Measurements from ENCODE around the gene ABCA3.

The ABCA3 gene

GRCh38 chr16:2325791-2326190, 14.7 kb downstream of the ABCA3 start:
- no peak overlapping the region for H3K27ac ChIP-seq
- no peak for TF ChIP-seq CTCF (IDR thresholded peaks at IDR 0.05)

- TF ChIP-seq CTCF (IDR thresholded peaks at IDR 0.05): no peak
- no peak for TF ChIP-seq ZFX (IDR thresholded peaks at IDR 0.05; ENCODE audit: borderline replicate concordance)
Observed at GRCh38 chr16:2325181-2325580, 15.3 kb downstream of the ABCA3 start.

GRCh38 chr16:2324296-2324859, 16.1 kb downstream of the ABCA3 start:
- no peak overlapping the region for H3K27ac ChIP-seq
- TF ChIP-seq CTCF (IDR thresholded peaks at IDR 0.05) (no peak), ZFX (IDR thresholded peaks at IDR 0.05; ENCODE audit: borderline replicate concordance) (no peak)

More at GRCh38 chr16:2325181-2325580, 15.3 kb downstream of the ABCA3 start:
- H3K27ac ChIP-seq: no peak overlapping the region

GRCh38 chr16:2323701-2324100, 16.8 kb downstream of the ABCA3 start:
- no peak overlapping the region for H3K27ac ChIP-seq
- TF ChIP-seq CTCF (IDR thresholded peaks at IDR 0.05): no peak
- no peak for TF ChIP-seq ZFX (IDR thresholded peaks at IDR 0.05; ENCODE audit: borderline replicate concordance)

GRCh38 chr16:2319606-2320005, 20.9 kb downstream of the ABCA3 start:
- no peak overlapping the region for H3K27ac ChIP-seq
- TF ChIP-seq ZFX (IDR thresholded peaks at IDR 0.05; ENCODE audit: borderline replicate concordance) (no peak), CTCF (IDR thresholded peaks at IDR 0.05) (no peak)

GRCh38 chr16:2317231-2318020, 23.1 kb downstream of the ABCA3 start:
- TF ChIP-seq CTCF (IDR thresholded peaks at IDR 0.05) (no peak), ZFX (IDR thresholded peaks at IDR 0.05; ENCODE audit: borderline replicate concordance) (no peak)

More at GRCh38 chr16:2317231-2318020, 23.1 kb downstream of the ABCA3 start:
- no peak overlapping the region for H3K27ac ChIP-seq
